HepG2 (cell line): ENCODE results near the gene CNKSR3. TPM values are rescaled to one million over a fixed set of nuclear protein-coding genes. Genes with fewer than 3 reads are reported as not detected.

ENCODE experiments used
- AHDC1 ChIP-seq: sonication (generic); formaldehyde crosslinking; IDR thresholded peaks from 2 replicates; pipeline ENCODE4 v1.5.1; 2020; ENCODE audit warnings: mild to moderate bottlenecking, missing genetic modification reagents, borderline replicate concordance
- CREB3 ChIP-seq: sonication (generic); formaldehyde crosslinking; IDR thresholded peaks from 2 replicates; pipeline ENCODE4 v1.5.0; 2020; ENCODE audit warnings: missing genetic modification reagents
- EEA1 ChIP-seq: sonication (generic); formaldehyde crosslinking; IDR thresholded peaks from 2 replicates; pipeline ENCODE4 v1.5.1; 2020; ENCODE audit warnings: mild to moderate bottlenecking, missing genetic modification reagents, borderline replicate concordance
- GMEB1 ChIP-seq: sonication (generic); formaldehyde crosslinking; IDR thresholded peaks from 2 replicates; pipeline ENCODE4 v1.5.1; 2020; ENCODE audit warnings: missing genetic modification reagents, mild to moderate bottlenecking, borderline replicate concordance
- KDM5A ChIP-seq: fragments of 200-600 bp; sonication (generic); IDR thresholded peaks from 2 replicates; pipeline ENCODE4 v1.7.0; 2018; ENCODE audit warnings: antibody characterized with exemption, mild to moderate bottlenecking, low read length, borderline replicate concordance
- MED13 ChIP-seq: sonication (generic); formaldehyde crosslinking; IDR thresholded peaks from 2 replicates; pipeline ENCODE4 v1.5.0; 2020; ENCODE audit warnings: missing genetic modification reagents
- MIER2 ChIP-seq: IDR thresholded peaks from 2 replicates; pipeline ENCODE4 v1.6.1; 2016; ENCODE audit warnings: missing biosample characterization, missing genetic modification reagents
- PITX1 ChIP-seq: sonication (generic); formaldehyde crosslinking; IDR thresholded peaks from 2 replicates; pipeline ENCODE4 v1.5.1; 2020; ENCODE audit warnings: mild to moderate bottlenecking, missing genetic modification reagents
- THAP7 ChIP-seq: sonication (generic); formaldehyde crosslinking; IDR thresholded peaks from 2 replicates; pipeline ENCODE4 v1.8.1; 2023; ENCODE audit warnings: mild to moderate bottlenecking, missing genetic modification reagents
- TRIM24 ChIP-seq: sonication (generic); formaldehyde crosslinking; IDR thresholded peaks from 2 replicates; pipeline ENCODE4 v1.8.0; 2022; ENCODE audit warnings: mild to moderate bottlenecking, missing genetic modification reagents
- ZBTB38 ChIP-seq: sonication (generic); formaldehyde crosslinking; IDR thresholded peaks from 2 replicates; pipeline ENCODE4 v1.5.1; 2020; ENCODE audit warnings: mild to moderate bottlenecking, missing genetic modification reagents
- ZFP91 ChIP-seq: sonication (generic); formaldehyde crosslinking; IDR thresholded peaks from 2 replicates; pipeline ENCODE4 v1.9.0; 2022; ENCODE audit warnings: missing genetic modification reagents, mild to moderate bottlenecking, borderline replicate concordance
- ZNF335 ChIP-seq: sonication (generic); formaldehyde crosslinking; IDR thresholded peaks from 2 replicates; pipeline ENCODE4 v1.4.0; 2020; ENCODE audit warnings: missing genetic modification reagents
- ZNF572 ChIP-seq: sonication (generic); formaldehyde crosslinking; IDR thresholded peaks from 2 replicates; pipeline ENCODE4 v1.5.1; 2020; ENCODE audit warnings: mild to moderate bottlenecking, missing genetic modification reagents
- ZNF597 ChIP-seq: sonication (generic); formaldehyde crosslinking; IDR thresholded peaks from 2 replicates; pipeline ENCODE4 v1.5.0; 2020; ENCODE audit warnings: missing genetic modification reagents
- polyA plus RNA-seq, 8 experiments: library from polyadenylated mRNA; depleted of rRNA in 3 of 8; stranded (reverse) in 7 of 8; unstranded in 1 of 8; fragments of >200 nt; fragmentation: Illumina TruSeq in 4 of 8; extraction: Trizol in 4 of 8; gene quantifications; 2 replicates each; pipeline versions ENCODE4 v1.2.1 to v1.2.3, GENCODE V29; 2011 to 2016; ENCODE audit warnings: low read depth in 4 of 8, missing spikeins in 1 of 8, mixed read lengths in 1 of 8; ENCODE audit not compliant: insufficient read depth in 1 of 8
- total RNA-seq, 5 experiments: library from RNA; depleted of rRNA; stranded (reverse); fragments of >200 nt; fragmentation: Illumina TruSeq; extraction: Trizol; gene quantifications; 2 replicates each; pipeline ENCODE4 v1.2.3, GENCODE V29; 2016; ENCODE audit warnings: low read depth in 1 of 5

Gene CNKSR3
- total and polyA plus RNA-seq, 2 of the 13 experiments (the other 11 are each of a cell fraction or from before 2014, with no cell fraction given): 9.2 to 38.6 TPM

GRCh38 chr6:154460306-154461071, 50.0 kb downstream of the CNKSR3 start (continued):
- peak; percentile 92; the same call in 1 of the 2 replicates for TF ChIP-seq AHDC1 (CRISPR knock-in tag)
- no peak for TF ChIP-seq ZNF572
- no peak for TF ChIP-seq CREB3
- TF ChIP-seq ZFP91 (CRISPR knock-in tag): peak; percentile 28; the same call in 1 of the 2 replicates
- TF ChIP-seq GMEB1 (CRISPR knock-in tag): peak; percentile 63; the same call in 1 of the 2 replicates
- TF ChIP-seq KDM5A: peak; percentile 31; the same call in 1 of the 2 replicates
- no peak for TF ChIP-seq ZNF597 (CRISPR knock-in tag)
- TF ChIP-seq THAP7 (CRISPR knock-in tag): no peak
- TF ChIP-seq MED13 (CRISPR knock-in tag): 0 out of 2 replicates have a peak, but pooled peaks have one; percentile 16
- TF ChIP-seq ZNF335 (CRISPR knock-in tag): no peak
- TF ChIP-seq EEA1 (CRISPR knock-in tag): no peak
- peak; percentile 62 for TF ChIP-seq PITX1 (CRISPR knock-in tag)
- TF ChIP-seq ZBTB38 (CRISPR knock-in tag): peak; percentile 88; the same call in 1 of the 2 replicates
- peak; percentile 13; the same call in 1 of the 2 replicates for TF ChIP-seq TRIM24
- peak; percentile 45; the same call in 1 of the 2 replicates for TF ChIP-seq MIER2 (CRISPR knock-in tag)
